HFF-Myc (cell line): Measurements from ENCODE around the gene TRAPPC12.

Source experiments
- DNase-seq: peaks from one replicate; pipeline ENCODE4 v3.0.0-alpha.2; 2011; ENCODE audit warnings: low read depth; ENCODE audit errors: extremely low read depth
- H3K4me3 ChIP-seq: replicated peaks from 2 replicates; pipeline ENCODE4 v1.5.1; 2011; ENCODE audit warnings: low read depth, mild to moderate bottlenecking, control low read depth, low read length
- CTCF ChIP-seq: IDR thresholded peaks from 2 replicates; pipeline ENCODE4 v1.5.1; 2012; ENCODE audit warnings: mild to moderate bottlenecking, low read depth, low read length, control low read depth; ENCODE audit errors: missing control alignments

The TRAPPC12 gene

GRCh38 chr2:3465844-3466481, 86.5 kb downstream of the TRAPPC12 start:
- TF ChIP-seq CTCF: no peak
- no peak overlapping the region for H3K4me3 ChIP-seq
- peak; percentile 35 for DNase-seq

GRCh38 chr2:3466482-3466863, 87.0 kb downstream of the TRAPPC12 start:
- no peak for DNase-seq
- H3K4me3 ChIP-seq: no peak overlapping the region
- no peak for TF ChIP-seq CTCF

- DNase-seq: no peak
- no peak overlapping the region for H3K4me3 ChIP-seq
- no peak for TF ChIP-seq CTCF
Measured at GRCh38 chr2:3466966-3467365, 87.5 kb downstream of the TRAPPC12 start.

DNA sequence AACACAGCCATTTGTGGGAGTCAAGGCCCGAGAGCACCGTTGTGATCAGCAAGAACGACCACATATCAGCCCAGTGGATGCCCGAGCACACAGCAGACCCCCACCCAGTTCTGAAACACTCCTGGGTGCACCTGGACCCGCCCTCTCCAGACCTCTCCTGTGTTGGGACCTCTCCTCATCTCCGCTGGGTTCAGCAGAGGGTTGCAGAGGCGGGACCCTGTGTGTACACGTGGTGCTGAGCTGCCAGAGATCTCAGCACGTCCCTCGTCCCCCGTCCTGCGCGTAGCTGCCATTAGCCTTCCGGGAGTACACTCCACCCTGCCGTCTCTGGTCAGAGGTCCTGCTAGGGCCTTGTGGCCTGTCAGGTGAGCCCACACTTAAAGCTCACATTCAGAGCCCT, 88.2 kb downstream of the TRAPPC12 start:
- no peak overlapping the region for H3K4me3 ChIP-seq
- TF ChIP-seq CTCF: no peak
- no peak for DNase-seq

GRCh38 chr2:3468296-3468988, 88.9 kb downstream of the TRAPPC12 start:
- no peak overlapping the region for H3K4me3 ChIP-seq
- DNase-seq: no peak
- TF ChIP-seq CTCF: no peak

DNA sequence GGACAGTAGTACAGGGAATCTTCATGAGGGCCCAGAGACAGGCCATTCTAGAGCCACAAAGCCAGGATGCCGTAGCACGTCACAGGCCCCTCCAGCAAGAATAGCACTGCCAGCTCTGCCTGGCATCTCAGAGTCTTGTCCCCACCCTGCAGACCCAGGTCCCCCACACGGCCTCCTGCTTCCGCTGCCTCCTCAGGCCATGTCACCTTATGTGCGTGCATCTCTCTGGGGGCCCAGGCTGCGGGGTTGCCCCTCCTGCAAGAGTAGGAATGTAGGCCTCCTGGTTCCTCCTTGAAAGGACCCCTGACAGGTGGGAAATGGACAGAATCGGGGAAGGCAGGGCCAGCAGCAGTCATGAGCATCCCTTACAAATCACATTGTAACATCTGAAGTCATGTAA, 90.0 kb downstream of the TRAPPC12 start:
- no peak overlapping the region for H3K4me3 ChIP-seq
- TF ChIP-seq CTCF: no peak
- DNase-seq: no peak
